HG03354 (cell line): Measurements from ENCODE around the gene C14orf132.
"Not testable (repeated sequence)": the region's sequence is repeated elsewhere in the genome, so short reads cannot be mapped to it uniquely, and the experiment has no call there.

Experiments
- ATAC-seq: cut with Tn5 transposase; IDR thresholded peaks from one replicate; pipeline ENCODE4 v1.9.1; 2021; ENCODE audit warnings: mild to moderate bottlenecking; ENCODE audit not compliant: unreplicated experiment, poor library complexity, severe bottlenecking

Gene C14orf132

GRCh38 chr14:96038920-96039632, at the start of gene C14orf132:
Gene C14orf132 (plus strand): TSS chr14:96039362. CDS start chr14:96039501, 139 bp downstream.
- no peak for ATAC-seq

GRCh38 chr14:95993768-95994592, 45.2 kb upstream of the C14orf132 start:
- ATAC-seq: no peak

DNA sequence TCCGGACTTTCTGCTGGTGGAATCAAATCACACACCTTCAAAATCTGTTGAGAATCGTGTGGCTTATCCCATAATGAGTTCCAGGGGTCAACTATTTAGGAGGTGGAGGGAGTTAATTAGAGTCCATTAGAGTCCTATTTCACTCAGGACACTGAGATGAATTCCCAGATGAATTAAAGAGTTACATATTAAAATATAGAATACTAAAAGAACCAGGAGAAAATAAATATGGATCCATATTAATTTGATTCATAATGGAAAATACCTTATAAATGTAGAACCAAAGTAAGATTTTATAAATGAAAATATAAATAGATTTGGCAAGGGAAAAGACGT, 44.6 kb upstream of the C14orf132 start:
- no peak for ATAC-seq

- no peak for ATAC-seq
These were observed 40.5 kb upstream of the C14orf132 start for GRCh38 chr14:95998656-95999055.

- ATAC-seq: no peak
These were observed 37.2 kb upstream of the C14orf132 start for GRCh38 chr14:96001866-96002497.

- ATAC-seq: no peak
These were observed 36.7 kb upstream of the C14orf132 start for GRCh38 chr14:96002498-96002884.

GRCh38 chr14:96011131-96011530, 28.0 kb upstream of the C14orf132 start:
- ATAC-seq: no peak

DNA sequence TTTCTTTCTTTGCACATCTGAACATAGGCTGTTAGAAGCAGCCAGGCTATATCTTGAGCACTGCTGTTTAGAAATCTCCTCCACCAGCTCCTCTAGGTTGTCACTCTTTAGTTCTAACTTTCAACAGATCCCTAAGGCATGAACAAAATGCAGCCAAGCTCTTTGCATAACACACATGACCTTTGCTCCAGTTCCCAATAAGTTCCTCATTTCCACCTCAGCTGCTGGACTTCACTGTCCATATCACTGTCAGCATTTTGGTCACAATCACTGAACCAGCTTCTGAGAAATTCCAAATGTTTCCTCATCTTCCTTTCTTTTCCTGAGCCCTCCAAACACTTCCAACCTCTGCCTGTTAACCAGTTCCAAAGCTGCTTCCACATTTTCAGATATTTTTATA, 27.6 kb upstream of the C14orf132 start:
- no peak for ATAC-seq

DNA sequence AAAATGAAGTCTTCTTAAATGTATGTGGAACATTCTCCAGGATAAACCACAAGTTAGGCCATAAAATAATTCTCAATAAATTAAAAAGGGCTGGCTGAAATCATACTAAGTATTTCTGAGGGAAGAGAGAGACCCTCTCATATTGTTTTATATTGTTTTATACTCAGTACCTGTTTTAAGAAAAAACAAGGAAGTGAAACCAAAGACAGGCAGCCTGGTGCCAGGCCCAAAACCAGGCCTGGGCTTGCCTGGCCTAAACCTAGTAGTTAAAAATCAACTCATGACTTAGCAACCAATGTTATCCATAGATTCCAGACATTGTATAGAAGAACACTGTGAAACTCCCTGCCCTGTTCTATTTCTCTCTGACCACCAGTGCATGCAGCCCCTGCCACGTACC, 26.4 kb upstream of the C14orf132 start:
- not testable (repeated sequence) for ATAC-seq

DNA sequence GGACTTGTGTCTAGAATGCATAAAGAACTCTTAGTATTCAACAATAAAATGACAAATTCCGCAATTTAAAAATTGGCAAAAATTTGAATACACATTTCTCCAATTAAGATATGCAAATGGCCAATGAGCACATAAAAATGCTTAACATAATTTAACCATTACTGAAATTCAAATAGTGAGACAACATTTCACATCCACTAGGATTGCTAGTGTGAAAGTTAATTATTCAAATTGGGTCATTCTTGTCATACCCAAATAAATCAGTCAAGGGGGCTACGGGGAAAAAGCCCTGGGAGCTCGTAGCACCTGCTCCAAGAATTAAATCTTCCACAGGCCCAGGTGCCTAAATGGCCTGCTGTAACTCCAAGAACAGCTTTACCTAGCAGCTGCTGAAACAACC, 25.0 kb upstream of the C14orf132 start:
- ATAC-seq: no peak

- no peak for ATAC-seq
These were observed 22.5 kb upstream of the C14orf132 start for GRCh38 chr14:96016501-96017160.

GRCh38 chr14:96017882-96018281, 21.3 kb upstream of the C14orf132 start:
- ATAC-seq: no peak

DNA sequence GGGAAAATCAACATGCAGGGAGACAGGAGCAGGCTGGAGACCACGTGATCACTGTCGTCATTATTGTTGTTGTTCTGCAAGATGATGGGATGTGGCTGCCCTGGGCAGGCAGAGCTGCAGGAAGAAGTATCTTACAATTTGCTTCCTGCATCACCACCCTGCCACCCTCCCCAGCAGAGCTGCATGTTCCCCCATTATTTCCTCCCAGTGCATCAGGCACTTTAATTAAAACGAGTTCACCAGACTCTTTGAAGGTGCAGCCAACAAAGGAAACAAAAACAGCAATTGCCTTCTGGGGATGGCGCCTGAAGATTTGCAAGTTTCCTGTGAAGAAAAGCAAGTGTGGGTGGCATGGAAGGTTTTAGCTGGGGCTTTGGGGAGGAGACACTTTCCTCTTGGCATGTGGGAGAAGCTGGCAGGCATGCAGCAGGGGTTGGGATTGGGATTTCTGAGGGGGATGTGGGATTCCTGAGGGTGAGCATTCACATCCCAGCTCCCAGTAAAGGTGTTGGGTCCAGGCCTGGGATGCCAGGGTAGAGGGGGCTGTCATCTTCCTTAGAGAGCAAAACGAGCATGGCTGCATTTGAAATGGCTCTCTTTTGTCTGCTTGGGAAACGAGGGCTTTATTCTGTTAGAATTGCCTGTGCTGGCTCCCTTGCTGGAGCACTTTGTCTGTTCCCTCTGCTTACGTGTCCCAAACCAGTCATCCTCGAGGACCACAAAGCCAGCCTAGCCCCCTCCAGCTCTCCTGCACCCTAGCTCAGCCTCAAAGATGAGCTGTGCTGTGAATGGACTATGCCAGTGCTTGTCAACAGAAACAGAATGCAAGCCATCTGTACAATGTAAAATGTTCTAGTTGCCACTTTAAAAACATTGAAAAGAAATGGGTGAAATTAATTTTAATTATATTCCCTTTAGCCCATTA, 11.5 kb upstream of the C14orf132 start:
- no peak for ATAC-seq

- no peak for ATAC-seq
These were observed 10.0 kb upstream of the C14orf132 start for GRCh38 chr14:96029089-96029645.

DNA sequence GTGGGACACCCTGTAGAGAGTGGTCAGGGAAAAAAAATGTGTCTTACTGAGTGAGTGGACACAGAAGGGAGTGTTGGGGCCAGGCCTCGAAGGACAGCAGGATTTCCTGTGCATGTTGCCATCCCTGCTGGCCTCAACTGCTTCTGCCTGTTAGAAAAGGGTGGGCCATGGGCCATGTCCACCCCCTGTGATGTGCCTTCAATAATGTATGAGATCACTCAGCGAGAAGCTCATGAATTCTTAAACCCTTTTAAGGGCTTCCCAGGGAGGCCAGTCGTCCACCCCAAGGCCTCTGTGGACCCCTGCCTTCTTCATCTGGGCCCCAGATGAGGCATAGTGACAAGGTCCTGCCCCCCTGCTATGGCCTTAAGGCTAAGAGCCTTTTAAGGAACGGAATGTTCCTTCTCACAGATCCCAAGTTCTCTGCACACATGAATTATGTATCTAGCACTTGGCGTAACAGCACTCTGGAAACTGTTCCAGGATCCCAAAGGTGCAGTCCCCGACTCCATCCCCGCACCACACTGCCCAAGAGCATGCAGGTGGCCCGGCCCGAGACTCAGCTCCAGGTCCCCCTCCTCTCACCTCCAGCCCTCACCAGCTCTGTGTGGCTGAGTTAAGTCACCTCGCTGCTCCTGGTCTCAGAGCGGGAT, 8.9 kb upstream of the C14orf132 start:
- ATAC-seq: no peak

DNA sequence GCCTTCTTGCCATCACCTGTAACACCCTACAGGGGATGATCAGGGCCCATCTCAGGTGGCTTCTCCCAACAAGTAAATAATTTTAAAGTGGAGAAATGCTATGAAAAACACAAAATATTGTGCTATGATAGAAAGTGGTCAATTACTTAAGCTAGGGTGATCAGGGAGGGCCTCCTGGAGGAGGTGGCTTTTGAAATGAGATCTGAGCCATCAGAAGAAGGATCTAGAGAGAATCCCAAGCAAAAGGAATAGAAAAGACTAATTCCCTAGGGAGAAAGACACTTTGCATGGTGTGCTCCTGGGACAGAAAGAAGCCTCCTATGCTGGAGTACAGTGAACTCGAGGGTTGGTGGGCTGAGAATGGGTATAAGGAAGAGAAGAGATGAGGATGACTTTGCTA, 7.5 kb upstream of the C14orf132 start:
- ATAC-seq: no peak

DNA sequence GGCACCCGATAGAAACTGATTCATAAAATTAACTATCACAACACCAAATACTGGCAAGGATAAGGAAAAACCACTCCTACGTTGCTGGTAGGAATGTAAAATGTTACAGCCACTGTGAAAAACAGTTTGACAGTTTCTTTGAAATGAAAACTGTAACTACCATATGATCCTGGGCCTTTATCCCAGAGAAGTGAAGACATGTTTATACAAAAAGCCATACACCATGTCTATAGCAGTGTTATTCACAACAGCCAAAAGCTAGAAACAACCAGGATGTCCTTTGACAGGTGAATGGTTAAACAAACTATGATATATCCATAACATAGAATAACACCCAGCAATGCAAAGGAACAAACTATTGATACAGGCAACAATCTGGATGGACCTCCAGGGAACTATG, 3.7 kb upstream of the C14orf132 start:
- ATAC-seq: no peak

- no peak for ATAC-seq
These were observed 1.1 kb upstream of the C14orf132 start for GRCh38 chr14:96037891-96038557.
